HG03139 (cell line): Measurements from ENCODE around the gene FNDC11.

ENCODE experiments used
- ATAC-seq: cut with Tn5 transposase; IDR thresholded peaks from one replicate; pipeline ENCODE4 v1.9.1; 2021; ENCODE audit not compliant: unreplicated experiment

The FNDC11 gene

GRCh38 chr20:63539092-63539430 is 14.9 kb upstream of the FNDC11 start:
- ATAC-seq: no peak

GRCh38 chr20:63539441-63540370 is 14.3 kb upstream of the FNDC11 start:
- ATAC-seq: no peak

- ATAC-seq: no peak
Measured at GRCh38 chr20:63540417-63541186, 13.4 kb upstream of the FNDC11 start.

- ATAC-seq: no peak
Measured at GRCh38 chr20:63541371-63541770, 12.6 kb upstream of the FNDC11 start.

GRCh38 chr20:63542031-63542559 is 11.9 kb upstream of the FNDC11 start:
- ATAC-seq: no peak

- ATAC-seq: no peak
Measured at GRCh38 chr20:63542696-63543095, 11.3 kb upstream of the FNDC11 start.

- no peak for ATAC-seq
Measured at GRCh38 chr20:63543131-63543530, 10.8 kb upstream of the FNDC11 start.

GRCh38 chr20:63543733-63544132 is 10.2 kb upstream of the FNDC11 start:
- ATAC-seq: no peak

- ATAC-seq: no peak
Measured at GRCh38 chr20:63544241-63544957, 9.6 kb upstream of the FNDC11 start.

GRCh38 chr20:63544958-63545516 is 8.9 kb upstream of the FNDC11 start:
- ATAC-seq: no peak

GRCh38 chr20:63545814-63546213 is 8.1 kb upstream of the FNDC11 start:
- ATAC-seq: no peak

GRCh38 chr20:63546256-63546955 is 7.6 kb upstream of the FNDC11 start:
- no peak for ATAC-seq

- no peak for ATAC-seq
Measured at GRCh38 chr20:63546956-63547724, 6.8 kb upstream of the FNDC11 start.

GRCh38 chr20:63547725-63548480 is 6.1 kb upstream of the FNDC11 start, which contains the start of gene SRMS:
Gene SRMS (minus strand): TSS chr20:63547749. CDS start chr20:63547463, 286 bp downstream.
- ATAC-seq: no peak

- no peak for ATAC-seq
Measured at GRCh38 chr20:63548542-63548941, 5.4 kb upstream of the FNDC11 start.

- no peak for ATAC-seq
Measured at GRCh38 chr20:63549019-63549418, 4.9 kb upstream of the FNDC11 start.

- ATAC-seq: no peak
Measured at GRCh38 chr20:63549679-63550282, 4.2 kb upstream of the FNDC11 start.

- no peak for ATAC-seq
Measured at GRCh38 chr20:63551068-63551467, 2.9 kb upstream of the FNDC11 start.
